Measurements from ENCODE around the gene TMEM225B.
"Not testable (repeated sequence)": the region's sequence is repeated elsewhere in the genome, so short reads cannot be mapped to it uniquely, and the experiment has no call there.

TMEM225B gene

DNA sequence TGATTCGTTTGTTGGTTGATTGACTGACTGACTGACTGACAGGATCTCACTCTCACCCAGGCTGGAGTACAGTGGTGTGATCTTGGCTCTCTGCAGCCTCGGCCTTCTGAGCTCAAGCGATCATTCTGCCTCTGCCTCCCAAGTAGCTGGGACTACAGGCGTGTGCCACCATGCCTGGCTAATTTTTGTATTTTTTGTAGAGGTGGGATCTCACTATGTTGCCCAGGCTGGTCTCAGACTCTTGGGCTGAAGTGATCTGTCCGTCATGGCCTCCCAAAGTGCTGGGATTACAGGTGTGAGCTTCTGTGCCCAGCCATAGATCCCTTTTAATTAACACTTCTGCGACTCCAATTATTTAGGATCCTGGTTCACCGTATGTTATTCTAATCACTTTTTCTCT is 29.3 kb upstream of the TMEM225B start:
- H3K56ac ChIP-seq (ENCODE audit: low read length); H3K36me3 ChIP-seq (ENCODE audit: control insufficient read depth, insufficient read depth, low read length); H2BK15ac ChIP-seq (replicated peaks; ENCODE audit: low read depth); H3K9ac ChIP-seq (ENCODE audit: low read length); H2BK120ac ChIP-seq (ENCODE audit: low read depth, low read length); H3K79me1 ChIP-seq (ENCODE audit: low read length); H3K27me3 ChIP-seq (ENCODE audit: insufficient read depth, low read length, poor library complexity); H3K23ac ChIP-seq (ENCODE audit: low read length); H3K4me3 ChIP-seq (ENCODE audit: low read length); H4K5ac ChIP-seq (ENCODE audit: low read length); H3K4me1 ChIP-seq (ENCODE audit: control insufficient read depth, low read depth, low read length); H3K4ac ChIP-seq (ENCODE audit: low read depth, low read length); H2AK5ac ChIP-seq (ENCODE audit: low read length); H3K4me2 ChIP-seq (ENCODE audit: low read length); H3K27ac ChIP-seq (ENCODE audit: low read depth, low read length); H2BK5ac ChIP-seq (ENCODE audit: low read length); H4K8ac ChIP-seq (ENCODE audit: low read depth, low read length); H3K79me2 ChIP-seq (ENCODE audit: control insufficient read depth, insufficient read depth, low read length); H3K18ac ChIP-seq (ENCODE audit: low read length); DNase-seq: not testable (repeated sequence)
- no CpG with 5 or more reads among the region's 7 CpGs for WGBS (ENCODE audit: extremely low coverage, insufficient coverage, low lambda C conversion rate)

DNA sequence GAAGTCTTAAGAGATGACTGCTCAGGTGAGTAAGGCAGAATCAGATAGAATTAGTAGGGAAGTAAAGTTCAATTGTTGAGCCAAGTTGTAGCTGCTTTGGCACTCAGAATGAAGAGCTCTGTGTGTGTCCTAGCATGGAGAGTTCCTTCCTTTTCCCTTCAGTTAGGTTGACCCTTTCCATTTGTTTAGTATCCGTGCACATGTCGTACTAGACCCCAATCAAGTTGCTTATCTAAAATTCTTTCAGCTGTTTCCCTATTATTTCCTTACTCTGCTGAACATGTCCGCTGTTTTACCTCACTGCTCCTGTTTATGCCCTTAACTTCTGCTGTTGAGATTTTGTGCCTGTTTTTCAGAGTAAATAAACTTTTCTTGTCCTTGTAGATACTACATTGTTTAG is 26.3 kb upstream of the TMEM225B start:
- H3K4ac ChIP-seq (ENCODE audit: low read depth, low read length), result no peak overlapping the region
- H2BK5ac ChIP-seq (ENCODE audit: low read length), result no peak overlapping the region
- no peak overlapping the region for H4K5ac ChIP-seq (ENCODE audit: low read length)
- no peak overlapping the region for H2BK15ac ChIP-seq (replicated peaks; ENCODE audit: low read depth)
- no peak overlapping the region for H3K4me2 ChIP-seq (ENCODE audit: low read length)
- no peak overlapping the region for H3K27ac ChIP-seq (ENCODE audit: low read depth, low read length)
- H3K18ac ChIP-seq (ENCODE audit: low read length), result no peak overlapping the region
- no peak overlapping the region for H3K23ac ChIP-seq (ENCODE audit: low read length)
- H3K56ac ChIP-seq (ENCODE audit: low read length), result no peak overlapping the region
- no peak overlapping the region for H2BK120ac ChIP-seq (ENCODE audit: low read depth, low read length)
- no peaks in the 10 kb centered on the region for H3K79me2 ChIP-seq (ENCODE audit: control insufficient read depth, insufficient read depth, low read length)
- H3K4me1 ChIP-seq (ENCODE audit: control insufficient read depth, low read depth, low read length), result no peaks in the 10 kb centered on the region
- H2AK5ac ChIP-seq (ENCODE audit: low read length), result no peak overlapping the region
- H3K27me3 ChIP-seq (ENCODE audit: insufficient read depth, low read length, poor library complexity), result no peaks in the 10 kb centered on the region
- H3K4me3 ChIP-seq (ENCODE audit: low read length), result no peak overlapping the region
- H3K36me3 ChIP-seq (ENCODE audit: control insufficient read depth, insufficient read depth, low read length), result peaks cover 3% of the 10 kb centered on the region
- no peak overlapping the region for H3K9ac ChIP-seq (ENCODE audit: low read length)
- no CpG with 5 or more reads among the region's 3 CpGs for WGBS (ENCODE audit: extremely low coverage, insufficient coverage, low lambda C conversion rate)
- no peaks in the 10 kb centered on the region for H3K79me1 ChIP-seq (ENCODE audit: low read length)
- no peak for DNase-seq
- H4K8ac ChIP-seq (ENCODE audit: low read depth, low read length), result no peak overlapping the region

DNA sequence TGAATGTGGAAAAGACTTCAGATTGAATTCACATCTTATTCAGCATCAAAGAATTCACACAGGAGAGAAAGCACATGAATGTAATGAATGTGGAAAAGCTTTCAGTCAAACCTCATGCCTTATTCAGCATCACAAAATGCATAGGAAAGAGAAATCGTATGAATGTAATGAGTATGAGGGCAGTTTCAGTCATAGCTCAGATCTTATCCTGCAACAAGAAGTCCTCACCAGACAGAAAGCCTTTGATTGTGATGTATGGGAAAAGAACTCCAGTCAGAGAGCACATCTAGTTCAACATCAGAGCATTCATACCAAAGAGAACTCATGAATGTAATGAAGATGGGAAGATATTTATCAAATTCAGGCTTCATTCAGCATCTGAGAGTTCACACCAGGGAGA is 24.8 kb upstream of the TMEM225B start:
- H3K56ac ChIP-seq (ENCODE audit: low read length), result no peak overlapping the region
- H3K9ac ChIP-seq (ENCODE audit: low read length), result no peak overlapping the region
- H3K36me3 ChIP-seq (ENCODE audit: control insufficient read depth, insufficient read depth, low read length), result peaks cover 3% of the 10 kb centered on the region
- no peak overlapping the region for H2BK5ac ChIP-seq (ENCODE audit: low read length)
- H2BK15ac ChIP-seq (replicated peaks; ENCODE audit: low read depth), result no peak overlapping the region
- no peak overlapping the region for H4K5ac ChIP-seq (ENCODE audit: low read length)
- no peak overlapping the region for H3K23ac ChIP-seq (ENCODE audit: low read length)
- H3K4ac ChIP-seq (ENCODE audit: low read depth, low read length), result no peak overlapping the region
- H3K27me3 ChIP-seq (ENCODE audit: insufficient read depth, low read length, poor library complexity), result no peaks in the 10 kb centered on the region
- no peak overlapping the region for H3K27ac ChIP-seq (ENCODE audit: low read depth, low read length)
- H4K8ac ChIP-seq (ENCODE audit: low read depth, low read length), result no peak overlapping the region
- no peaks in the 10 kb centered on the region for H3K79me1 ChIP-seq (ENCODE audit: low read length)
- H3K79me2 ChIP-seq (ENCODE audit: control insufficient read depth, insufficient read depth, low read length), result no peaks in the 10 kb centered on the region
- H2AK5ac ChIP-seq (ENCODE audit: low read length), result no peak overlapping the region
- WGBS (ENCODE audit: extremely low coverage, insufficient coverage, low lambda C conversion rate), result no CpG with 5 or more reads among the region's 1 CpG
- H3K18ac ChIP-seq (ENCODE audit: low read length), result no peak overlapping the region
- H3K4me2 ChIP-seq (ENCODE audit: low read length), result no peak overlapping the region
- no peaks in the 10 kb centered on the region for H3K4me1 ChIP-seq (ENCODE audit: control insufficient read depth, low read depth, low read length)
- no peak for DNase-seq
- no peak overlapping the region for H3K4me3 ChIP-seq (ENCODE audit: low read length)
- no peak overlapping the region for H2BK120ac ChIP-seq (ENCODE audit: low read depth, low read length)

DNA sequence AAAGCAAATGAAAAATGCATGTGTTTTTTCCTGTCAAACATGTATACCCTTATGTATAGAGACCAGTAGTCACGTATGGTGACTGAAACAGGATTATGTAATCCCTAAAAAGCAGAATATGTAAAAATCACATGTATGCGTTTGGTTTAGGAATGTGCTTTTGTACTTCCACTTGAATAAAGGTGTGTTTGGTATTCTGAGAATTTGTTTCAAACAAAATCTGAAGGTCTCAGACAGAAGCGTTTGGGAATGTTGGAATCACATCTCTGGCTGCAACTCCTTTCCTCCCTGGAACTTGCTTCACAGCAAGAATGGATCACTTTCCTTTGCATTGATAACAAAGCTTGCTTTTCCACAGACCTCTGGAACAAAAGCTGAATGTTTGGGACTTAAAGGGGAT is 21.8 kb upstream of the TMEM225B start:
- Histone ChIP-seq H3K27me3 (ENCODE audit: insufficient read depth, low read length, poor library complexity) (no peaks in the 10 kb centered on the region), H4K5ac (ENCODE audit: low read length) (no peak overlapping the region), H3K23ac (ENCODE audit: low read length) (no peak overlapping the region), H3K9ac (ENCODE audit: low read length) (no peak overlapping the region), H3K4ac (ENCODE audit: low read depth, low read length) (no peak overlapping the region), H2BK120ac (ENCODE audit: low read depth, low read length) (no peak overlapping the region), H4K8ac (ENCODE audit: low read depth, low read length) (no peak overlapping the region), H3K4me2 (ENCODE audit: low read length) (no peak overlapping the region), H3K56ac (ENCODE audit: low read length) (no peak overlapping the region), H3K27ac (ENCODE audit: low read depth, low read length) (no peak overlapping the region), H3K36me3 (ENCODE audit: control insufficient read depth, insufficient read depth, low read length) (peaks cover 3% of the 10 kb centered on the region), H3K79me1 (ENCODE audit: low read length) (no peaks in the 10 kb centered on the region), H3K4me3 (ENCODE audit: low read length) (no peak overlapping the region), H2AK5ac (ENCODE audit: low read length) (no peak overlapping the region), H2BK5ac (ENCODE audit: low read length) (no peak overlapping the region), H3K4me1 (ENCODE audit: control insufficient read depth, low read depth, low read length) (peaks cover 3% of the 10 kb centered on the region), H2BK15ac (replicated peaks; ENCODE audit: low read depth) (no peak overlapping the region), H3K18ac (ENCODE audit: low read length) (no peak overlapping the region), H3K79me2 (ENCODE audit: control insufficient read depth, insufficient read depth, low read length) (no peaks in the 10 kb centered on the region)
- no CpG with 5 or more reads among the region's 3 CpGs for WGBS (ENCODE audit: extremely low coverage, insufficient coverage, low lambda C conversion rate)
- DNase-seq, result peak; percentile 19

DNA sequence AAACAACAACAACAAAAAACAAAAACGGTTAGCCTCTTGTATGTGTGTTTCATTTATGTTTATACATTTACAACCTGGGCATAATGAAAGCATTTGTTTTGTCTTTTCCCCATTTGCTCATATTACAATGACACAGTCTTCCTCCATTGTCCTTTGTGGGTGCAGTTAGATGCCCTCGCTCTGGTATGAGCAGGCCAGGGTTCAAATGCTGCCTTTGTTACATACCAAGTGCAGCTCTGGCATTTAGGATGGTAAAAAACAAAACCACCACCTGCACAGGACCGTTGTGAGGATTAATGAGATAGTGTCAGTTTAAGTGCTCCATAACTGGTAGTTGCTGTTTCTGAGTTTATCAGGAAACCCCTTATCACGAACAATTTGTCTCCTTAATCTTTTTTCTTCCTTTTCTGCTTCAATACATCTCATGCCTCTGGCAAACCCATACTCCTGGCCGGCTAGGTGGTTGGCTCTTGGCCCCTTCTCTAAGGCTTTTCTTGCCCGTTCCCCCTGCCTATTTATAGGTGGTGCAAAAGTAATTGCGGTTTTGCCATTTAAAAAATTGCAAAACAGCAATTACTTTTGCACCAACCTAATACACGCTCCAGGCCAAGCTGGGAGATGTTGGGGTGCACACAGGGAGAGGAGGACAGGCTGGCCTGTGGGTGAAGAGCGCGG is 18.6 kb upstream of the TMEM225B start:
- H4K8ac ChIP-seq (ENCODE audit: low read depth, low read length), result no peak overlapping the region
- no peak overlapping the region for H3K4ac ChIP-seq (ENCODE audit: low read depth, low read length)
- DNase-seq, result no peak
- no peak overlapping the region for H2BK5ac ChIP-seq (ENCODE audit: low read length)
- H2BK15ac ChIP-seq (replicated peaks; ENCODE audit: low read depth), result no peak overlapping the region
- H3K79me2 ChIP-seq (ENCODE audit: control insufficient read depth, insufficient read depth, low read length), result no peaks in the 10 kb centered on the region
- H3K36me3 ChIP-seq (ENCODE audit: control insufficient read depth, insufficient read depth, low read length), result no peaks in the 10 kb centered on the region
- H4K5ac ChIP-seq (ENCODE audit: low read length), result no peak overlapping the region
- no peak overlapping the region for H3K27ac ChIP-seq (ENCODE audit: low read depth, low read length)
- H2BK120ac ChIP-seq (ENCODE audit: low read depth, low read length), result no peak overlapping the region
- no peak overlapping the region for H2AK5ac ChIP-seq (ENCODE audit: low read length)
- no peaks in the 10 kb centered on the region for H3K27me3 ChIP-seq (ENCODE audit: insufficient read depth, low read length, poor library complexity)
- peak overlapping the region; percentile 78 for H3K4me2 ChIP-seq (ENCODE audit: low read length)
- H3K79me1 ChIP-seq (ENCODE audit: low read length), result no peaks in the 10 kb centered on the region
- no peak overlapping the region for H3K23ac ChIP-seq (ENCODE audit: low read length)
- H3K56ac ChIP-seq (ENCODE audit: low read length), result peak overlapping the region; percentile 92
- H3K18ac ChIP-seq (ENCODE audit: low read length), result no peak overlapping the region
- no peak overlapping the region for H3K4me3 ChIP-seq (ENCODE audit: low read length)
- peak overlapping the region; percentile 66 for H3K9ac ChIP-seq (ENCODE audit: low read length)
- no CpG with 5 or more reads among the region's 10 CpGs for WGBS (ENCODE audit: extremely low coverage, insufficient coverage, low lambda C conversion rate)
- H3K4me1 ChIP-seq (ENCODE audit: control insufficient read depth, low read depth, low read length), result peaks cover 3% of the 10 kb centered on the region

All from mesendoderm (in vitro differentiated cells).